ENCODE measurements around the gene RTN4RL2.

The RTN4RL2 gene

DNA sequence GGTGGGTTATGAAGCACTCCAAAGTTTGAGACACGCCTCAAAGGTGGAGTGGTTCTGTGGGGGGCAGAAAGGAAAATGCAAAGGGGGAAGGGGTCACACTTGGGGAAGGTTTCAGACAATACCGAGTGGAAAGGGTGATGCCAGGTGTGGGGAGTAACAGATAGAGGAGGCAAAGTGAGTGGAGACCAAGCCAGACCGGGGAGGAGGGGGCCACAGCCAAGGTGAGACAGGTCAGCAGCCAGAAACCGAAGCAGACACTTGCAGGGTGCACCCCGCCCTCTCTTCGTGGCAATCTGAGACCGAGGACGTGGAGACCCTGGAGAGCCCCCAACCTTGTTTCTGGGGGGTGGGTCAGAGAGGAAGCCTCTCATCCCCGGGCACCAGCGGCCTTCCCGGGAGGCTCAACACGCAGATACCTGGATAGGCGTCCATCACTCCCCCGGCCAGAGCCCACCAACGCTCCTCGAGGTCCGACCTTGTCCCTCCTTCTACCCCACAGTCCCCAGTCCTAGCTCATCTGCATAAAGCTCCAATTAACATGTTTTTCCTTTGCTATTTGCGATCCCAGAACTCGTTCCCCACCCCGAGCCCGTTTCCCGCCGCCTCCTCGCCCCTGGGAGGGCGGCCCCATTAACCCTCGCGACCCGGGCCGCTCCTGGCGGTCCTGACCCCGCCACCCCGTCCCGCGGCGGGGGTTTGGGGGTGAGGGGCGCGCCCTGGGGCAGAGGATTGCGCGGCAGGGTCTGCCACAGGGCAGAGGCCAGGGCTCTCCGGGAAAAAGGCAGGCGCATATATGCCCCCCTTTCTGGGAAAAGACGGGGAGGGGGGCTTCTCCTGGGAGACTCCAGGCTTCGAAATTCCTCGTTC is 21.8 kb downstream of the RTN4RL2 start:
- TF ChIP-seq, protein P1, sequence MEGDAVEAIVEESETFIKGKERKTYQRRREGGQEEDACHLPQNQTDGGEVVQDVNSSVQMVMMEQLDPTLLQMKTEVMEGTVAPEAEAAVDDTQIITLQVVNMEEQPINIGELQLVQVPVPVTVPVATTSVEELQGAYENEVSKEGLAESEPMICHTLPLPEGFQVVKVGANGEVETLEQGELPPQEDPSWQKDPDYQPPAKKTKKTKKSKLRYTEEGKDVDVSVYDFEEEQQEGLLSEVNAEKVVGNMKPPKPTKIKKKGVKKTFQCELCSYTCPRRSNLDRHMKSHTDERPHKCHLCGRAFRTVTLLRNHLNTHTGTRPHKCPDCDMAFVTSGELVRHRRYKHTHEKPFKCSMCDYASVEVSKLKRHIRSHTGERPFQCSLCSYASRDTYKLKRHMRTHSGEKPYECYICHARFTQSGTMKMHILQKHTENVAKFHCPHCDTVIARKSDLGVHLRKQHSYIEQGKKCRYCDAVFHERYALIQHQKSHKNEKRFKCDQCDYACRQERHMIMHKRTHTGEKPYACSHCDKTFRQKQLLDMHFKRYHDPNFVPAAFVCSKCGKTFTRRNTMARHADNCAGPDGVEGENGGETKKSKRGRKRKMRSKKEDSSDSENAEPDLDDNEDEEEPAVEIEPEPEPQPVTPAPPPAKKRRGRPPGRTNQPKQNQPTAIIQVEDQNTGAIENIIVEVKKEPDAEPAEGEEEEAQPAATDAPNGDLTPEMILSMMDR (conservative IDR thresholded peaks at IDR 0.05; ENCODE audit: low read length), result no peak
- no peak for DNase-seq (ENCODE audit: low read depth)
- H3K4me3 ChIP-seq (ENCODE audit: low read length), result no peak overlapping the region; the same call in 1 of the 2 replicates

DNA sequence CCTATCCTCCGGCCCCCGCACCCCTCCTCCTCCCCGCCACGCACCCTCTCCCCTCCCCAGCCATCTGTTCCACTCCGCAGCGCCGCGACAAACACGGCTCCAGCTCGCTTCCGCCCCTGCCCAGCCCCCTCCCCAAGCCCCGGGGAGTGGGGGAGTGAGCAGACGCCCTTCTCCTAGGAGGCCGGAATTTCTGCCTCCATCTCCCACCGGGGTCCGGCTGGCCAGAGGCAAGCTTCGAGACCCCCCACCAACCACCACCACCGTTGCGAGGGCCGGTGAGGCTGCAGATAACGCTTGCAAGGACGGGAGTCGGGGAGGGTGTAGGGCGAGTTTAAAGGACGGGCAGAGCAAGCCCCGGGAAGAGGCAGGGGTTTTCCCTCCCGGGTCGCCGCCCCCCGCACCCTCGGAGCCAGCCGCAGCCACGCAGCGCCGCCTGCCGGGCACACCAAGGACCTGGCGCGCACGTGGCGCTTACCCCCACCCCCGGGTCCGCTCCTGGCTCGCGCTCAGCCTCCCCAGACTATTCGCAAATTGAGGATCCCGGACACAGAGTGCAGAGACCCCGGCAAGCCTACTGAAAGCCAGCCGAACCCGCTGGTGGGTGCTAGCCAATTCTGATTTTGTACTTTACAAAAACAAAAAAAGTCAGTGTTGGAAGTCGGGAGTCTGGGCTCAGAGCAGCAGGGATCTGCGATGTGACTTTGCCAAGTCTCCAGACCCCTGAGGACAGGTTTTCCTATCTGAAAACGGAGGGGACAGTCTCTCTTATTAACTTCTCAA is 22.6 kb downstream of the RTN4RL2 start:
- TF ChIP-seq, protein P1 (conservative IDR thresholded peaks at IDR 0.05; ENCODE audit: low read length), result peak; percentile 50
- DNase-seq (ENCODE audit: low read depth), result no peak
- peak overlapping the region; percentile 50 for H3K4me3 ChIP-seq (ENCODE audit: low read length)

DNA sequence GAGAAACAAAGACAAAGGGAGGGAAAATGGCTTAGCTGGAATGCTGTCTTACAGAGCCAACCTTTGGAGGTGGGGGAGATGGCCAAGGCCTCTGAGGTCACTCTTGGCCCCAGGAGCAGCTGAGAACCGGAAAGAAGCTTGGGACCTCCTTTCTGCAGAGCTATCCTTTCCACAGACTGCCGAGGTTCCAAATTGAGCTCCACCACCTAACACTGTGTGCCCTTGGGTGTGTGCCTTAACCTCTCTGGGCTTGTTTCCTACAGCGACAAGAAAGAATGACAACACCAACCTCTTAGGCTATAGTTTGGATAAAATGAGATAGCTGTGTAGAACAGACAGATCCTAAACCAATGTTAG is 23.2 kb downstream of the RTN4RL2 start:
- H3K4me3 ChIP-seq (ENCODE audit: low read length), result no peak overlapping the region

DNA sequence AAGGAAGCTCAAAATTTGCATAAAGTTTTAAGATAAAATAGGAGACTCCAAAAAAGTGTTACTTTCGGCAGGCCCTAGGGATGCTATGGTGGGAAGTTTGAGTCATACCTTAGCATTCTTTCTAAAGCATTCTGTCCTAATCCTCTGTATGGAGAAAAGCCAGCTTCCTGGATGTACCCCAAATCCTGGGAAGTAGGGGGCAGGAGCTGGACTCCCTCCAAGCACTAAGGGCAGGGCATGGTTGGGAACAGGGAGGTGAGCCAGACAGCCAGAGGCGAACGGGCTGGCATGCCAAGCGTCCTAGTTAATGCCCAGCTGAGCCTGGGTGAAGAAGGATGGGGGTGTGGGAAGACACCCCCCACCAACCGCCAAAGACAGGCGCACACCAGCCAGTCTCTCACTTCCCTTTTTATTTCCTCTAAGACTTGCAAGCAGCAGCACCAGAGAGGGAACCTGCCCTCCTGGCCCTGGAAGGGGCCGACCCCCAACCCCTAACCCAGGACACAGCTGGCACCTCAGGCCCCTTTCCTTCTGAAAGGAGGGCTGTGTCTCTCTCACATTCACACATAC is 23.9 kb downstream of the RTN4RL2 start:
- TF ChIP-seq, protein P1 (conservative IDR thresholded peaks at IDR 0.05; ENCODE audit: low read length), result no peak
- no peak overlapping the region for H3K4me3 ChIP-seq (ENCODE audit: low read length)
- no peak for DNase-seq (ENCODE audit: low read depth)

More for the DNA sequence above, 23.2 kb downstream of the RTN4RL2 start:
- TF ChIP-seq, protein P1 (conservative IDR thresholded peaks at IDR 0.05; ENCODE audit: low read length), result no peak
- no peak for DNase-seq (ENCODE audit: low read depth)

DNA sequence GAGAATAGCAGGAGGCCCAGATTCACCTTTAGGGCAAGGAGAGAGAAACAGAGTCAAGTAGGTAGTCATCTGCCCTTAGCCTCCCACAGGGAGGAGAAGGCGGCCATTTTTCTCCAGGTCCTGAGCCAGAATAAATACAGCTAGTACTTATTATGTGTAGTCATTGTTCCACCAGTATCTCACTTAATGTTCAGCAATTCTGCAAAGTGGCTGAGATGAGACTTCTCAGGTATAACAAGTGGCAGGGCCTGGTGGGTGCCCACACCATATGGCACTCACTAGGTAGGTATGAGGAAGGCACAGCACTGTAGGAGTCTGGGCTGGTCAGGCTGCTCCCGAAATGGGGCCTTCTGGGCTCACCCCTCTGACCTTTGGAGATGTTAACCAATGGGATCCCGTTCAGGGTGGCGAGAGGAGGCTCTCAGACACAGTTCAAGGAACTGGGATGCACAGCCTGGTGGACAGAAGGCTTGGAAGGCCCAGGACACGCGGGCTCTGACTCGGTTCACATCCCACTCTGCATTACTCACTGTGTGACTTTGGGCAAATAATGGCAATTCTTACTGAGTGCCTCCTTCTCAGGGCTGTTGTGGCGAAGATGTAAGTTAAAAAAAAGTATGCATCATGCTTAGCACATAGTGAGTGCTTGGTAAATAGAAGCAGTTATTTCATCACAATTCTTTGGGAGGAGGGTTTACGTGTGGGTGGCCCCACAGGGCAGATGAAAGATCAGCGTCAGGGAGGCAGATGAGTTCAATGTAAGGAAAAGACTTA is 25.1 kb downstream of the RTN4RL2 start:
- no peak for DNase-seq (ENCODE audit: low read depth)
- no peak overlapping the region for H3K4me3 ChIP-seq (ENCODE audit: low read length)
- TF ChIP-seq, protein P1 (conservative IDR thresholded peaks at IDR 0.05; ENCODE audit: low read length), result no peak

DNA sequence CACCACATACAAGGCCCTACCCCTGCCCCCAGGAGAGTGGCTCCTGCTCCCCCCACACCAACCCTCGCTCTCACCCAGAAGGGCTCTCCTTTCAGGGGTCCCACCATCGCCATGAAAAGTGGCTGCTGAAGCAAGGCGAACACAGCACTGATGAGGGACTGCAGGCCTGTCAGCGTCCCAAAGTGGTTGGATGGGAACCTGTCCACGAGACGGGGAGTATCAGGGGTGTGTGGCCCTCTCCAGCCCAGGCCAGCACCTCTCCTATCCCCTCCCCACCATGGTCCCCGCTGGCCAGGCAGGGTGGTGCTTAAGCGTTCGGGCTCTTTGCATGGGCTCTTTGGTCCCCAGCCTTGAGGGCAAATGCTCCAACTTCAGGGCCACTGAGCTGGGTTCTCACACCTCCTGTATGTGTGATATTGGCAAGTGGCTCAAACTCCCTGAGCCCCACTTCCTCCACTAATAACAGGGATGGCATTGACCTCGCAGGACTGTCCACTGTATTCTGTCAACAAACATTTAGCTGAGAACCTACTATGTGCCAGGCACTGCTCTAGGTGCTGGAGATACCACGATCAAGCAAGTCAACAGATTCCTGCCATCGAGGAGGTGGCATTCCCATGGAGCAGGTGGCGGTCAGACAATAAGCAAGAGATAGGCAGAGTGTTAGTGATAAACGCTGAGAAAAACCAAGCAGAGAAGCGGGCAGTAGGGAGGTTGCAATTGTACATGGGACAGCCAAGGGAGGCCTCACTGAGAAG is 26.9 kb downstream of the RTN4RL2 start:
- DNase-seq (ENCODE audit: low read depth), result no peak
- H3K4me3 ChIP-seq (ENCODE audit: low read length), result no peak overlapping the region
- TF ChIP-seq, protein P1 (conservative IDR thresholded peaks at IDR 0.05; ENCODE audit: low read length), result no peak
